HG03039 (cell line): ENCODE data around the gene TMEM164.

Source experiments
- ATAC-seq: cut with Tn5 transposase; IDR thresholded peaks from one replicate; pipeline ENCODE4 v1.9.1; 2021; ENCODE audit warnings: mild to moderate bottlenecking, moderate library complexity; ENCODE audit not compliant: unreplicated experiment

TMEM164 gene

GRCh38 chrX:110003167-110004156 is 548 bp downstream of the TMEM164 start:
- ATAC-seq = peak; percentile 4

DNA sequence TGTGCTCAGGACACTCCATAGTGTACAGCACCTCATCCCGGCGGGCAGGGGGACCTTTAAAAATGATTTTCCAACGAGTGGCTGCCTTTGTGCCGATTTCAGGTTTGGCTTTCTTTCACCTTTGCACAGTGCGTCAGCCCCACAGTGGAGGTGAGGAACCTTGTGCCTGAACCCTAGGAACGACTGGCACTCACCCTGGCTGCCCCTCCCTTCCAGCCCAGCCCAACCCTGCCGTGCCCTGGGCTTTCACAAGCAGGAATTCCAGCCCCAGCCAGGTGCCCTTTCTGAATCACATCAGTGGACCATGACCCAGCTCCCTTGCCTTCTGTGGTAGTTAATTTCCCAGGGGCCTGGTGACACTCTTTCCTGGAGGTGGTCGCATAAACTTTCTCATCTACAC is 1.3 kb downstream of the TMEM164 start:
- no peak for ATAC-seq

DNA sequence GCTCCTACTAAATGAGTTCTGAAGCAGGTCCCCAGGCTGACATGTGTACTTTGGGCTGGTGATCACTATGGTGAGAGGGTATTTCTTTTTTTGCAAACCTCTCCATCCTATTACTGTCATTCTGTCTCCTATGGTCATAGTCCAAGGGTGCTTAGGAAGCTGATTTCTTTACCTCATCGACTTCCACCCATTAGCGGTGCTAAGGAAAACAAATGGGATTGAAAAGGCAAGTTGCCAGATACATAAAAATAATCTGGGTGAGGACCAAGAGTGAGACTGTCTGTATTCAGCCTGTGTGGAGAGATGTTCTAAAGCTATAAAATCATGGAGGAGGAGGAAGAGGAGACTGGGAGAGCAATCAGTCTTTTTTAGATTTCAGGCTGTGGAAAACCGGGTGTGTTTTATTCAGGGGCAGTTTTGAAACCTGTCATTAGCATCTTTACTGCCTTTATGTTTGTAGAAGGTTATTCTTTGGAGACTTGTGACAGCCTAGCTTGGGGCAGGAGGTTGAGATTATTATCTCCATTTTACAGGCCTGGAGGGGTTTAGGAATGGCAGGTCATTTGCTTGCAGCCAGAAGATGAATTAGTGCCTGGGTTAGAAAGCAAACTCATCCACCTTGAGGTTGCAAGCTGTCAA is 1.9 kb downstream of the TMEM164 start:
- no peak for ATAC-seq

GRCh38 chrX:110006161-110006560 is 3.2 kb downstream of the TMEM164 start:
- no peak for ATAC-seq

DNA sequence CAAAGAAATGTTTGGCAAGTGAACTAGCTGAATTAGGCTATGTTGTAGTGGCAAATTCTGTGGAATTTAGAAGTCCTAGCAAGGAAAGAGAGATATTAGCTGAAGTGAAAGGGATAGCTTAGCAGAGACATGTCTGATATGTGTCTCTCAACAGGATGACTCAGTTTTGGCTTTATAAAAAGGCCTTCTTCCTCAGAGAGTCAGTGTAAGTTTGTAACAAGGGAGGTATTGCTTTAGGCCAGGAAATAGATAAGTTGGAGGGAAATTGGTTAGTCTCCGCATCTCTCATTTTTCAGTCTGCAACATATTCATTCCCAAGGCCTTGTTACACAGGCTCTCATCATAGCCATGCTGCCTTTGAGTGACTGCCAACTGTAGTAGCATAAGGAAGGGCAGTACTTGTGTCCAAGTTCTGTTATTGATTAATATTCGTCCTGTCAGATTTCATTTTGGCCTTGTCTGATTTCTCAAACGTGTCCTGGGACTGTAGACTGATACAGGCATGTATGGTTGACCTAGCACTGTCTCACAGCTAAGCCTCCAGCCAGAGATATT is 4.0 kb downstream of the TMEM164 start:
- ATAC-seq = no peak

DNA sequence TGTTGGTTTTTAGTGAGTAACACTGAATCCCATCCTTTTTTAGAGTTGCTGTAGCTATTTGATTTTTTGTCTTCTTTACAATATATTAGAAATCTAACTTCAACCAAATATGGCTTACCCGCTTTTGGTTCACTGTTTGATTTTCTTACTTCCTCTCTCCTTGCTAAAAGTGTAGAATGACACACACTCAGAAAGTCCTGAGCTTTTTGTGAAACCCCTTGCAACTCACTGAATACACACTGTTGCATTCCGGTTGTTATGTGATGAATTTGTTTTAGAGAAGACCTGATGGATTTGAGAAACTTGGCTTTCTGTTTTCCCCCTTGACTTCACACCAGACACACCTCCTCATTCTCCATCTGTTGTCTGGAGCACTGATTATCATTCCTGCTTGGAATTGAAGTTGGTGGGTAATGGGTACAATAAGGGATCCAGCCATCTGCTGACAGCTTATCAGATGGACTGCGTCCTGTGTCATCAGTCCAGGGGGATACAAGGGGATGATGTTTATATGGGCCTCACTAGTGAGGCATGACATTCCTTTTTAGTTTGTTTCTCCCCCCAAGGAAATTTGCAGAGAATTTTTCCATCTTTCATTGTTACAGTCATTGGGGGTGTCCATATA is 5.2 kb downstream of the TMEM164 start:
- no peak for ATAC-seq

DNA sequence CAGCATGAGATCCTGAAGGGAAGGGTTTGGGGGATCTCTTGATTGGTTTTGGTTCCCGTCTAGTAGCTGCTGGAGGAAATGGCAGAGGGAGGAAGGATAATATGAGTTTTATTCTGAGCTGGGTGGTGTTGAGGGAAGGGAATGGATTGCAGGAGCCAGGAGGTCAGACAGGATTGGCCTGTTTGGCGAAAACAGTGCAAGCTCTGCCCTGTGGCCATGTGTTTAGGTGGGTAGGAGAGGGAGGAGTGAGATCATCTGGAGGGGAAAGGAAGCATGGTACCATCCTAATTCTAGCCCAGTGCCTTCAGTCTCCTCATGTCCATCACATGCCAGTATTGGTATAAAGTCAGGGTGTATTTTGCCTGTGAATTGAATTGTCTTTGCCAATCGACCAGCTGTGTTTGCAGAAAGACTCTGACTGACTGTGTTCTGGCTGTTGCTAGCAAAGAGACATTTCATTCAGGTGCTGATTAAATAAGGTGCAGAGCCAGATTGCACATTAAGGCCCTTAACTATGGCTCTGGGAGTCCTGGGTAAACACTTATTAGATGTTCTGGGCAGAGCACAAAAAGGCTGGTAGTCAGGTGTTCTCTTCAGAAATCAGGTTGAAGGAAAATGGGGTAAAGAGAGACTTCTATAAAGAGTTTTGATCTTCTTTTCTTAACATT is 10.0 kb downstream of the TMEM164 start:
- no peak for ATAC-seq

DNA sequence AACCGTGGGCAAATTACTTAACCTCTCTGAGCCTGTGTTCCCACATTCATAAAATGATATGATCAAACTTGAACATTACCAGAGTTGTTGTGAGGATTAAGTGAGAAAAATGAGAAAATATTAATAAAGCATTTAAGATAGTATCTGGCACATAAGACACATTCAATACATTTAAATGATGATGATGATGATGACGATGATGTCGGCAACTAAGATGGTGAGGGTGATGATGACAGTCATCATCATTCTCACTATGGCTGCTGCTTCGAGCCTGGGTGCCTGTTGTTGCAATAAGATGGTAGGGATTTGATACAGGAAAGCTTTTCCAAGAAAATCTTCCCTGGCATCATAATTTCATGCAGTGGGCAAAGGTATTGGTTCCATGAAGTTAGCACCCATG is 11.1 kb downstream of the TMEM164 start:
- no peak for ATAC-seq

GRCh38 chrX:110015032-110015431 is 12.1 kb downstream of the TMEM164 start:
- no peak for ATAC-seq

DNA sequence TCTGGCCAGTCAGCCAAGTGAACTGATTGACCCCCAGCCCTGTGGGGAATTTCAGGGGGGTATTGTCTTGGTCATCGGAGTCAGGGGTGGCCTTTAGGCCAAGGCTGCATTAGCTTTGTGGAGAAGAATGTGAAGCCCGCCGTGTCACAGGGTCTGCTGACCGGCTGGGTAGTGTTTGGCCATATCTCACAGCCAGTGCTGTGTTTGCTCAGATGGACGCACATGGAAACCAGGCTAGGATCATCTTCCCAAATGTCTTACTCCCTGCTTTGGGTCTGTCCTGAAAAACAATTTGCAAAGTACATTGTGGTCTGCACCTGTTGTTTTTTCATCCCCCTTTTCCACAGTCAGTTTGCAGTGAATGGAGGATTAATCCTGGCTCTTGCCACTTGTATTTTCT is 13.0 kb downstream of the TMEM164 start:
- no peak for ATAC-seq

GRCh38 chrX:110020536-110020935 is 17.6 kb downstream of the TMEM164 start:
- no peak for ATAC-seq

- no peak for ATAC-seq
Observed at GRCh38 chrX:110021258-110022022, 18.5 kb downstream of the TMEM164 start.

DNA sequence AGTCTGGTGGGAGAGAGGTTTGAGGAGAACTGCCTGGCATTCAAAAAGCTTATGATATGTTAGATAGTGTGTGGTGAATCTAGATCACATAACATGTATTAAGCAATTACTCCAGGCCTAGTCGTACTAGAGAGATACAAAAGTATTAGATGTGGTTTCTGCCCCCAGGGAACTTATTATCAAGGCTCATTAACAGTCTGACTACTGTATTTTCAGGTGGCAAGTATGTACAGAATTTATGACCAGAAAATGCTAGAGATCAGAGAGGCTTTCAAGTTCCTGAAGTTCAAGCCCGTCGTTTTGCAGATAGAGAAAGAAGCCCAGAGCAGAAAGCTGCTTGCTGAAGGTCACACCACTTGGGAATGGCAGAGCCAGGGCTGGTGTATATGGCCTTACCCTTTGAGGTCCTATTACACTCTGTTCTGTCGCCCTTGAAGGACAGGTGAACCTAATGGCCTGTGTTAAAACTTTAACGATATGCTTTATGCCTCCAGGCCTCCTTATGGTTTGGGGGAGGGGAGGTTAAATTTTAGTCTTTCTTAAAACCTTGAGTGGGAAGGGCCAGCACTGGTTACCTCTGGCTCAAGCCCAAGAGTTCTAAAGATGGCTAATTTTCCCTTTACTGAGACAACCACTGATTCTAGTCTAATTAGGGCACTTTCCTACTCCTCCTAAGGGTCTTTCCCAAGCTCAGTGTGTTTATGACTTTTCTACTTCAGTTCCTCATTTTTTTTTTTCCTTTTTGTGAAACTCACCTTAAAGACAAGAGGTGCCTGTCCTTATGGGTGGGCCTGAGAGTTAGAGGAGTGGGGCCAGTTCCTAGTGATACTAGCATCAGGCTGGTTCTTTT is 19.9 kb downstream of the TMEM164 start:
- no peak for ATAC-seq

GRCh38 chrX:110025395-110025794 is 22.5 kb downstream of the TMEM164 start:
- ATAC-seq = no peak

GRCh38 chrX:110026099-110026844 is 23.4 kb downstream of the TMEM164 start:
- no peak for ATAC-seq

- ATAC-seq = no peak
Observed at GRCh38 chrX:110032534-110033147, 29.7 kb downstream of the TMEM164 start.

GRCh38 chrX:110034036-110034435 is 31.1 kb downstream of the TMEM164 start:
- ATAC-seq = no peak
